Activated naive CD4-positive, alpha-beta T cell treated with anti-CD3 and anti-CD28 coated beads, Interleukin-2, amount 10 ng/mL, durations not matched to agents 7 days and 5 days (primary cell): Measurements from ENCODE around the gene MOK.
"Not testable (repeated sequence)": the region's sequence is repeated elsewhere in the genome, so short reads cannot be mapped to it uniquely, and the experiment has no call there.

ENCODE experiments used
- CTCF ChIA-PET: fragments of 350-600 bp; sonication (Branson Sonifier 250); formaldehyde crosslinking; loops from one replicate; lab custom pipeline; 2021; ENCODE audit warnings: antibody characterized with exemption; lab: Charles Lee
- DNase-seq: peaks from one replicate; pipeline ENCODE4 v3.0.0-alpha.2; 2020
- H3K27ac Mint-ChIP-seq: one replicate; pipeline ENCODE4 v1.8.0; 2021; ENCODE audit warnings: mild to moderate bottlenecking, moderate library complexity, mixed read lengths
- H3K27me3 Mint-ChIP-seq: one replicate; pipeline ENCODE4 v1.8.0; 2021; ENCODE audit warnings: mild to moderate bottlenecking, mixed read lengths
- H3K36me3 Mint-ChIP-seq: one replicate; pipeline ENCODE4 v1.8.0; 2021; ENCODE audit warnings: mixed read lengths
- H3K4me1 Mint-ChIP-seq: one replicate; pipeline ENCODE4 v1.8.0; 2021; ENCODE audit warnings: mixed read lengths
- H3K4me3 Mint-ChIP-seq: one replicate; pipeline ENCODE4 v1.8.0; 2021; ENCODE audit warnings: mild to moderate bottlenecking, moderate library complexity, mixed read lengths
- H3K9me3 Mint-ChIP-seq: one replicate; pipeline ENCODE4 v1.8.0; 2021; ENCODE audit warnings: mixed read lengths

MOK gene, protein sequence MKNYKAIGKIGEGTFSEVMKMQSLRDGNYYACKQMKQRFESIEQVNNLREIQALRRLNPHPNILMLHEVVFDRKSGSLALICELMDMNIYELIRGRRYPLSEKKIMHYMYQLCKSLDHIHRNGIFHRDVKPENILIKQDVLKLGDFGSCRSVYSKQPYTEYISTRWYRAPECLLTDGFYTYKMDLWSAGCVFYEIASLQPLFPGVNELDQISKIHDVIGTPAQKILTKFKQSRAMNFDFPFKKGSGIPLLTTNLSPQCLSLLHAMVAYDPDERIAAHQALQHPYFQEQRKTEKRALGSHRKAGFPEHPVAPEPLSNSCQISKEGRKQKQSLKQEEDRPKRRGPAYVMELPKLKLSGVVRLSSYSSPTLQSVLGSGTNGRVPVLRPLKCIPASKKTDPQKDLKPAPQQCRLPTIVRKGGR

DNA sequence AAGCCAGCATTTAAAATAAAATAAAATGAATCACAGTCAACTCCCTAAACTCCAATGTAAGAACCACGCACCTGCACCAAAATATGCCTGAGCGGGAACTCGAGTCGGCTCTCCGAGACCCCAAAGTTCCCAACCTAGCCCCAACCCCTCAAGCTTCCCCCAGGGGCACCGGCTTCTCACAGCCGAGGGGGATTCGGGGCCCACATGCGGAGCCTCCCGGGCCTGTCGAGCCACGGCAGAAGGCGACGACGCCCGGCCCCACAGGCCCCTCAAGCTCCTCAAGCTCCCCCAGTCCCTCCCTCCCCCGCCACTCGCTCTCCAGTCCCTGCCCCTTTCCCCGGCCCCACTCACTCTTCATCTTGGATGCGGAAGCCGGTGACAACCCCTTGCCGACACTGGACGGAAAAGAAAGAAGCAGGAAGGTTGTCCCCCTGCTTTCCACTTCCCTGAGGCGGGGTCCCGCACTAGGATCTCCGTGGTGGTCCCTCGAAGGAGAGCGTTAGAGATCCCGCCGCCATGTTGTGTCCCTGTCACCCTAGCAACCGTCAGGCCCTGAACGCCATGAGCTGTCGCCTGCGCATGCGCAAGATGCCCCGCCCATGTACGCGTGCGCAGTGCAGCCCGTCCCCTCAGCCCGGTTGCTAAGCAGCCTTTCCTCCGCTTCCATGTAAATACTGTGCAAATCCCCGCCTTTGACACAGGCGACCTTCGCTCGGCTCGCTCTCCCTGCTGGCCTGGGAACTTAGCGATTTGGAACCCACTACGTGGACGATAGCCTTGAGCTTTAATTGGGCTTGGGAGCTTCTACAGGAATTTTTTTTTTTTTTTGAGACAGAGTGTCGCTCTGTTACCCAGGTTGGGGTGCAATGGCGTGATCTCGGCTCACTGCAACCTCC lies at the start of gene MOK:
TSS of gene MOK (minus strand) at position 554 of the 896 bp plus-strand sequence. CDS start at position 358, 196 bp downstream.
- Mint-ChIP-seq H3K4me1 (peaks cover 12% of the 10 kb centered on the region), H3K27ac (peak within 1 kb of the TSS; percentile 86), H3K36me3 (no peaks in the 10 kb centered on the region), H3K27me3 (peaks cover 14% of the 10 kb centered on the region), H3K9me3 (no peaks in the 10 kb centered on the region), H3K4me3 (peak within 1 kb of the TSS; percentile 84)
- CTCF ChIA-PET = interaction anchor here (0.6 to 2.9 kb wide), 5 partner anchors 10 to 513 kb away, joined by 3 to 13 read pairs (median 4); no protein-coding TSS in a partner anchor
- peak; percentile 97 for DNase-seq

DNA sequence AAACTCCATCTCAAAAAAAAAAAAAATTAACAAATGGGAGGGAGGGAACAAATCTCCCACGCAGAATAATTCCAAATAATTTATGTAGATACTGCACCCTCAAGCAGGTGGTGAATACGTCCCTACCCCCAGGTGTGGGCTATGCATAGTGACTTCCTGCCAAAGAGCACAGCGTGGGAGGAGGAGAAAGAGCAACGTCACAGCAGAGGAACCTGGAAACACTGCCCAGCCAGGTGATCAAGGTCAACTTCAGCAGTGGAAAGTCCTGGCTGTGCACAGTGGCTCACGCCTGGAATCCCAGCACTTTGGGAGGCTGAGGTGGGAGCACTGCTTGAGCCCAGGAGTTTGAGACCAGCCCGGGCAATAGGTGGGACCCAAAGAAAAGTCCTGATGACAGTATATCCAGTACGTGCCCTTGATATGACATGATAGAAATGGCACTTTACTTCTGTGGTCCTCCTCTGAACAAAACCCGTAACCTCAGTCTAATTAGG lies 48.2 kb upstream of the MOK start:
- no peaks in the 10 kb centered on the region for H3K9me3 Mint-ChIP-seq
- H3K27me3 Mint-ChIP-seq = no peaks in the 10 kb centered on the region
- peaks cover 47% of the 10 kb centered on the region for H3K36me3 Mint-ChIP-seq
- no peak overlapping the region for H3K27ac Mint-ChIP-seq
- CTCF ChIA-PET = no interaction called here
- no peak overlapping the region for H3K4me3 Mint-ChIP-seq
- H3K4me1 Mint-ChIP-seq = no peaks in the 10 kb centered on the region
- no peak for DNase-seq

DNA sequence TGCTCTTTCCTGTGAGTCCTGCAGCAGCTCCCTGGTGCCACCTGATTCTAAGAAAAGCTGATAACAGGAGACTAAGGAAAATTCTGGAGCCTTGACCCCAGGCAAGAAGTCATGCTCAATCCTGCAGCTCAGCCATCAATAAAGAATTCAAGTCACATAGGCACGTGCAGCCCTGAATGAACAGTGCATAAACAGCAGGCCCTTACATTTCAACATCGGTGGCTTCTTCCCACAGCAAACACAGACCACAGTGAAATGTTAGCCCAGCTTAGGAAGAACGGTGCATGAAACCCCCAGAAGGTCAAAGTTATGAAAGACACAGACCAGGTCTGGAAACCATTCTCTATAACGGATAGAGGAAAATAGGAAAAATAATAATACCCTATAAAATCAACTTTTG lies 47.2 kb upstream of the MOK start:
- Mint-ChIP-seq H3K9me3 (no peaks in the 10 kb centered on the region), H3K36me3 (peaks cover 45% of the 10 kb centered on the region), H3K4me1 (no peaks in the 10 kb centered on the region), H3K27ac (no peak overlapping the region), H3K4me3 (no peak overlapping the region), H3K27me3 (no peaks in the 10 kb centered on the region)
- DNase-seq = no peak
- CTCF ChIA-PET = no interaction called here

DNA sequence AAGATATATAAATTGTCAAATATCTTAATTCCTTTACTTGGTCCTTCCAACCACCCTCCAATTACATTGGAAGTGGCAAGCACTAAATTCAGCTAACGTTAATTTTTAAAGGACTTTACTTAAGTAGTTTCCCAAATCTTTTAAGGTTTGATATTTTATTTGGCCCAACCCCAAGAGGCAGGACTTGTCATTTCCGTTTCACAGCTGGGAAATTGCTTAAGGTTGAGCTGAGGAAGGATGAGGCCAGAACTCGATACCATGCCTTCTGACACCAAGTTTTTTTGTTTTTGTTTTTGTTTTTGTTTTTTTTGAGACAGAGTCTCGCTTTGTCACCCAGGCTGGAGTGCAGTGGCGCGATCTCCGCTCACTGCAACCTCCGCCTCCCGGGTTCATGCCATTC lies 46.6 kb upstream of the MOK start:
- H3K27ac Mint-ChIP-seq, DNase-seq, H3K9me3 Mint-ChIP-seq, CTCF ChIA-PET, H3K27me3 Mint-ChIP-seq, H3K4me1 Mint-ChIP-seq, H3K4me3 Mint-ChIP-seq: not testable (repeated sequence)
- peaks cover 44% of the 10 kb centered on the region for H3K36me3 Mint-ChIP-seq

DNA sequence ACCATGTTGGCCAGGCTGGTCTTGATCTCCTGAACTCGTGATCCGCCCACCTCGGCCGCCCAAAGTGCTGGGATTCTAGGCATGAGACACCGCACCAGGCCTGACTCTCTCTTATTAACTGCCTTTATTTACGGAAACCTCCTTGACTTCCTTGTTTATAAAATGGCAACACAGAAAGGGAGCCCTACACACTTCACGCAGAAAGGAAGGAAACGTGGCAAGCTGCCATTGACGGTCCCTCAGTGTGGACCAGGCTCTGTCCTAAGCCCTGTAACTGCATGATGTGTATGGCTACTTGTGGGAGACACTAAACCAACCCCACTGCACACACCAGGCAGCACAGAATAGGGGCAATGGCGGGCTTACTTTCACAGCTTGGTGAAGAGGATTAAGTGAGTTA lies 46.1 kb upstream of the MOK start:
- no peak for DNase-seq
- Mint-ChIP-seq H3K4me3 (no peak overlapping the region), H3K27ac (no peak overlapping the region), H3K4me1 (no peaks in the 10 kb centered on the region), H3K27me3 (no peaks in the 10 kb centered on the region), H3K9me3 (no peaks in the 10 kb centered on the region), H3K36me3 (peaks cover 43% of the 10 kb centered on the region)
- CTCF ChIA-PET = no interaction called here

DNA sequence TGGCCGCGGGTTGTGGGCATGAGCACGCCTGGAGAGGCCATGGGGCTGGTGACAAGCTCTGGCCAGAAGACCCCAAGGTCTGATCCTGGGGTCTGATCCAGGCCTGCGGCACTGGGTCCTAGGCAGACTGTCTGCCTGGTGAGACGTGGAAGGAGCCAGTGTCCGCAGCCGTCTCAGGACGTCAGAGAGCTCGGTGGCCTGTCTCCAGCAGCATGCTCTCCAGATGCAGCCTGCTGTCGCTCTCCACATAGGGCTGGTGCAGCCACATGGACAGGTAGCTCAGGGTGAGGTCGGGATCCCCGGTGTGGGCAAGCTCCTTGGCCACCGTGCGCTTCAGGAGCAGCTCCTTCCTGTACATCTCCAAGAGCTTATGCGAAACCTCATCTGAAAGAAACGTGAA lies 43.4 kb upstream of the MOK start:
- no peaks in the 10 kb centered on the region for H3K27me3 Mint-ChIP-seq
- no peak overlapping the region for H3K4me3 Mint-ChIP-seq
- H3K4me1 Mint-ChIP-seq = no peaks in the 10 kb centered on the region
- peaks cover 35% of the 10 kb centered on the region for H3K36me3 Mint-ChIP-seq
- CTCF ChIA-PET = no interaction called here
- no peak overlapping the region for H3K27ac Mint-ChIP-seq
- DNase-seq = no peak
- H3K9me3 Mint-ChIP-seq = no peaks in the 10 kb centered on the region

DNA sequence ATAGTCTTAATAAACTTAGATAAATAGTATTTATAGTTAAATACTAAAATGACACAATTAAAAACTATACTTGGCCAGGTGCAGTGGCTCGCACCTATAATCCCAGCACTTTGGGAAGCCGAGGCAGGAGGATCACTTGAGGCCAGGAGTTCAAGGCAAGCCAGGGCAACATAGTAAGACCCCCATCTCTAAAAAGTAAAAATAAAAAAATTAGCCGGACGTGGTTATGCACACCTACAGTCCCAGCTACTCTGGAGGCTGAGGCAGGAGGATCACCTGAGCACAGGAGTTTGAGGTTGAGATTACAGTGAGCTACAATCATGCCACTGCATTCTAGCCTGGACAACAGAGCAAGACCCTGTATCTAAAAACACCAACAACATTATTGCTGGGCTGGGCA lies 41.7 kb upstream of the MOK start:
- peaks cover 39% of the 10 kb centered on the region for H3K36me3 Mint-ChIP-seq
- H3K27me3 Mint-ChIP-seq = no peaks in the 10 kb centered on the region
- H3K27ac Mint-ChIP-seq = no peak overlapping the region
- CTCF ChIA-PET = no interaction called here
- H3K4me1 Mint-ChIP-seq = no peaks in the 10 kb centered on the region
- H3K4me3 Mint-ChIP-seq = no peak overlapping the region
- no peaks in the 10 kb centered on the region for H3K9me3 Mint-ChIP-seq
- no peak for DNase-seq

DNA sequence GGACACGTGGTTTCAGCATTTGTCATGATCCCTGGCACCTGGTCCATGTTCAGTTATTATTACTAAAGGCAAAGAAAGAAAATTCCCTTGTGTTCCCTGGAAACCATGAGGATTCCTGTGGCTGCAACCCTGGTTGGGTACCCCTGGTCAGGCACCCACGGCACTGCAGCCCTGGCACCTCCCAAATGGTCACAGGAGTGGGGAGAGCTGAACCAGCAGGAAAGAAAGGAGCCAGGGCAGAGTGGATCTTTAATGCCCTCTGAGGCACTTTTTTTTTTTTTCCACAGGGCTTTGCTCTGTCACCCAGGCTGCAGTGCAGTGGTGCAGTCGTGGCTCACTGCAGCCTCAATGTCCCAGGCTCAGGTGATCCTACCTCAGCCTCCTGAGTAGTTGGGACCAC lies 40.3 kb upstream of the MOK start:
- no peak for DNase-seq
- Mint-ChIP-seq H3K4me3 (no peak overlapping the region), H3K36me3 (peaks cover 42% of the 10 kb centered on the region), H3K9me3 (no peaks in the 10 kb centered on the region), H3K27ac (no peak overlapping the region), H3K27me3 (no peaks in the 10 kb centered on the region), H3K4me1 (no peaks in the 10 kb centered on the region)
- CTCF ChIA-PET = no interaction called here

DNA sequence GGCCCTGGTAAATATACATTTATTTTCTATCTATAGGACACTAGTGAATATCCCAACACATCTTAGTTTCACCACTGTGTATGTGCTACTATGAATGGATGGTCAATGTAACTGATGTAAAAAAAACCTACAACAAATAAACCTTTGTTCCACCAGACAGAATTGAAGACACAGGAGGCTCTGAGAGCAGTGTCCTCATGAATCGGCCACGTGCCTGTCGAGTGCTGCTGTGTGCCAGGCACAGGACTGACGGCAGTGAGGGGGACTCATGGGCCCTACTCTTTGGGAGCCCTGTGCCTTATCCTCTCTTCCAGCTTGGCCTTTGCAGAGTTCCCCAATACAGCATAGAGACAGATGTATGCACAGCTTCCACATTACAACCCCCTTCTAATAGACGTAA lies 39.5 kb upstream of the MOK start:
- H3K27ac Mint-ChIP-seq = no peak overlapping the region
- CTCF ChIA-PET = no interaction called here
- DNase-seq = no peak
- H3K9me3 Mint-ChIP-seq = no peaks in the 10 kb centered on the region
- peaks cover 36% of the 10 kb centered on the region for H3K36me3 Mint-ChIP-seq
- no peaks in the 10 kb centered on the region for H3K4me1 Mint-ChIP-seq
- H3K4me3 Mint-ChIP-seq = no peak overlapping the region
- H3K27me3 Mint-ChIP-seq = no peaks in the 10 kb centered on the region

DNA sequence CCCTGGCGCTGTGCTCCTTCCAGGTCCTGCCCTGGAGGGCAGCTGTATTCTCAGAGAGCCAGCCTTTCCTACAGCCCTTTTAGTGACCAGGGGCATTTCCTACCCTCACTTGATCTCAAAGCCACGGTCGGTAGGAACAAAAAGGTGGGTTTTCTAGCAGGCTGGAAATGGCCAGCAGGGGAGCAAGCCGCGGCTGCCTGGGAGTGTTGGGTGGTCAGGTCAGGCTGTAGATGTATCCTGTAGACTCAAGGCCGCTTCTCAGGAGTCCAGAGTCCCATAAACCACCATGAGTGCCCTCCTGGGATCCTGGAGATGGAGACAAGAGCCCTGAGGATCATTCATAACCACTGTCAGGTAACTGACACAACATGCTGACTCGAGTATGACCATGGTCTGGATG lies 39.1 kb upstream of the MOK start:
- Mint-ChIP-seq H3K27ac (no peak overlapping the region), H3K36me3 (peaks cover 33% of the 10 kb centered on the region), H3K9me3 (no peaks in the 10 kb centered on the region), H3K4me3 (no peak overlapping the region), H3K27me3 (no peaks in the 10 kb centered on the region), H3K4me1 (no peaks in the 10 kb centered on the region)
- no peak for DNase-seq
- CTCF ChIA-PET = interaction anchor here (0.6 kb wide), 1 partner anchor 13 kb away, joined by 3 read pairs; no protein-coding TSS in a partner anchor

DNA sequence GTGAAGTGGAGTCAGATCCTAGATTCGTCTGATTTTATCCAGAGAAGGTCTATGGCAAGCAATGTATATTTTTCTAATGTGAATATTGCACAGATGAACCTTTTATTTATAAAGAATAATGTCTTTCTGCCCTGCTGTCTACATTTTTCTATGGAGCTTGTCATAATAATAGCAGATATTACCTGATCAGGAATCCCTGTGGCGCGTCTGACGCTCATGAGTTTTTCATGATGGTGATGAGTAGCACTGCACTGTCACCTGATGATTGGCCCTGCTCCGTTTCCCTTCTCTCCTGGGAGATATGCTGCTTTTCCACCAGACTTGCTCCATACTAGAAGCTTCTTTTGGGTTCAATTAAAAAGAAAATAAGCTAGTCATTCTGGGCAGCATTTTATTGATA lies 37.3 kb upstream of the MOK start:
- Mint-ChIP-seq H3K36me3 (peaks cover 35% of the 10 kb centered on the region), H3K27me3 (no peaks in the 10 kb centered on the region), H3K4me1 (peaks cover 2% of the 10 kb centered on the region), H3K9me3 (no peaks in the 10 kb centered on the region), H3K4me3 (no peak overlapping the region), H3K27ac (no peak overlapping the region)
- CTCF ChIA-PET = interaction anchor here (0.6 to 0.8 kb wide), 2 partner anchors 9 to 159 kb away, joined by 3 to 4 read pairs; no protein-coding TSS in a partner anchor
- DNase-seq = no peak

DNA sequence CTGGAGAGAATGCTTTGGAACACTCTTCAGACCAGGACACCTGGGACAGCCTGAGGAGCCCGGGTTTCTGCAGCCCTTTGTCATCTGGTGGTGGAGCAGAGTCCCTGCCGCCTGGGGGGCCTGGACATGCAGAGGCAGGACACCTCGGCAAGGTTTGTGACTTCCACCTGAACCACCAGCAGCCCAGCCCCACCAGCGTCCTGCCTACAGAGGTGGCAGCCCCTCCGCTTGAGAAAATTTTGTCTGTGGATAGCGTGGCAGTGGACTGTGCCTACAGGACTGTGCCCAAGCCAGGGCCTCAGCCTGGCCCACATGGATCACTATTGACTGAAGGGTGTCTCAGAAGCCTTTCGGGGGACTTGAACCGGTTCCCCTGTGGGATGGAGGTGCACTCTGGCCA lies 36.6 kb upstream of the MOK start:
- Mint-ChIP-seq H3K9me3 (no peaks in the 10 kb centered on the region), H3K27me3 (no peaks in the 10 kb centered on the region), H3K4me3 (no peak overlapping the region), H3K4me1 (peaks cover 5% of the 10 kb centered on the region), H3K36me3 (peaks cover 35% of the 10 kb centered on the region), H3K27ac (no peak overlapping the region)
- CTCF ChIA-PET = interaction anchor here (0.8 kb wide), 1 partner anchor 160 kb away, joined by 3 read pairs; no protein-coding TSS in a partner anchor
- DNase-seq = no peak

DNA sequence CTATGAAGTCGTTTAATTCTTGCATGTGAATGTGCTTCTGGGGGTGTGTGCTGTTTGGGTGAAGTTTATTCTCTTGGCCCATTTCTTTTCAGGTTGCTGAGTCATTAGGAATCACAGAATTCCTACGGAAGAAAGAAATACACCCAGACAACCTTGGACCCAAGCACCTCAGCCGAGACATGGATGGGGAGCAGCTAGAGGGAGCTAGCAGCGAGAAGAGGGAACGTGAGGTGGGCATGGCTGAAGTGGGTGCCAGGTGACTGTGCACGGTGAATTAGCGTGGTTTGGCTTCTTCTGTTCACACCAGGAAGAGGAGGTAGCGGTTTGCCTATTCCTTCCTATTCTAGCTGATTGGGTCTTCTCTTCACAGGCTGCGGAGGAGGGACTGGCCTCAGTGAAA lies 33.8 kb upstream of the MOK start:
- H3K4me1 Mint-ChIP-seq = peaks cover 22% of the 10 kb centered on the region
- no peak overlapping the region for H3K4me3 Mint-ChIP-seq
- H3K36me3 Mint-ChIP-seq = peaks cover 44% of the 10 kb centered on the region
- no peak for DNase-seq
- CTCF ChIA-PET = no interaction called here
- no peaks in the 10 kb centered on the region for H3K27me3 Mint-ChIP-seq
- H3K9me3 Mint-ChIP-seq = no peaks in the 10 kb centered on the region
- H3K27ac Mint-ChIP-seq = no peak overlapping the region

DNA sequence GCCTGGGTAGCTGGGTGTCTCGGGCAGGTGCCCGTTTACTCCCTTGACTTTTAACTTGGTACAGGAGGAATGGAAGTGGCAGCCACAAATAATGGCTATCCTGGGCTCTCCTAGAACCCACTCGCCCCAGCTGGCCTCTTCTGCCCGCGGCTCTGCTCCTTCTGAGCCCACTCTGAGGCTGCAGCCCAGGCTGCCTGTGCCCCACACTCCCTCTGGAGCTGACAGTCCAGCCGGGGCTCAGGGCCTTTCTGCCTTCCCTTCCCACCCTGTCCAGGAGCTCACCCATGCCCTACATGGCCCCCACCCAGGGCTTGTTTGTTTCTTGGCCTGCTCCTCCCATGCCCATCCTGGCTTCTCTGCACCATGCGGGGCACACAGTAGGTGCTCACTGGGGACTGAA lies 30.2 kb upstream of the MOK start:
- H3K36me3 Mint-ChIP-seq = peaks cover 39% of the 10 kb centered on the region
- no peak overlapping the region for H3K4me3 Mint-ChIP-seq
- DNase-seq = no peak
- no peaks in the 10 kb centered on the region for H3K9me3 Mint-ChIP-seq
- CTCF ChIA-PET = interaction anchor here (1.2 kb wide), 1 partner anchor 14 kb away, joined by 3 read pairs; no protein-coding TSS in a partner anchor
- H3K27me3 Mint-ChIP-seq = no peaks in the 10 kb centered on the region
- H3K4me1 Mint-ChIP-seq = peaks cover 27% of the 10 kb centered on the region
- H3K27ac Mint-ChIP-seq = peak overlapping the region; percentile 78
